Liver (tissue), 9 donors: Measurements from ENCODE around the gene DCP2. TPM values are rescaled to one million over a fixed set of nuclear protein-coding genes. Genes with fewer than 3 reads are reported as not detected.

ENCODE experiments used
- DNase-seq: peaks from one replicate; pipeline ENCODE4 v3.0.0-alpha.2; 2017; ENCODE audit warnings: low spot score
- H3K27ac ChIP-seq, 2 donors: one replicate each; pipeline ENCODE4 v1.7.0; 2013; ENCODE audit warnings: inconsistent platforms in 2 of 2, low read length in 2 of 2, control low read depth in 1 of 2, low read depth in 1 of 2, mild to moderate bottlenecking in 1 of 2
- H3K27me3 ChIP-seq, 4 donors: one replicate each; pipeline versions ENCODE4 v1.6.1 to v1.7.0; 2013; ENCODE audit warnings: low read length in 3 of 4, inconsistent platforms in 1 of 4, mild to moderate bottlenecking in 1 of 4, moderate library complexity in 1 of 4; ENCODE audit not compliant: control insufficient read depth in 4 of 4, insufficient read depth in 4 of 4
- H3K36me3 ChIP-seq, 4 donors: one replicate each; pipeline versions ENCODE4 v1.6.1 to v1.7.0; 2013; ENCODE audit warnings: low read length in 3 of 4, mild to moderate bottlenecking in 3 of 4, low read depth in 1 of 4, moderate library complexity in 1 of 4; ENCODE audit not compliant: control insufficient read depth in 4 of 4, insufficient read depth in 3 of 4
- H3K4me1 ChIP-seq, 4 donors: one replicate each; pipeline versions ENCODE4 v1.6.1 to v1.7.0; 2013; ENCODE audit warnings: low read length in 3 of 4, mild to moderate bottlenecking in 3 of 4, moderate library complexity in 1 of 4; ENCODE audit not compliant: control insufficient read depth in 4 of 4, insufficient read depth in 4 of 4
- H3K4me3 ChIP-seq, 3 donors: one replicate each; pipeline versions ENCODE4 v1.6.1 to v1.7.0; 2013; ENCODE audit warnings: low read length in 3 of 3, control low read depth in 1 of 3, low read depth in 1 of 3, mild to moderate bottlenecking in 1 of 3
- H3K9ac ChIP-seq, 2 donors: one replicate each; pipeline ENCODE4 v1.7.0; 2013; ENCODE audit warnings: low read length in 2 of 2, mild to moderate bottlenecking in 2 of 2, moderate library complexity in 2 of 2, control low read depth in 1 of 2, low read depth in 1 of 2
- H3K9me3 ChIP-seq, 4 donors: one replicate each; pipeline versions ENCODE4 v1.6.1 to v1.7.0; 2013; ENCODE audit warnings: low read length in 3 of 4; ENCODE audit not compliant: control insufficient read depth in 4 of 4
- FOXA2 ChIP-seq: IDR thresholded peaks from 2 replicates; pipeline ENCODE4 v1.6.1; 2016; ENCODE audit warnings: antibody characterized with exemption
- HNF4A ChIP-seq, 2 donors: conservative IDR thresholded peaks; 2 replicates each; pipeline ENCODE4 v1.6.1; 2016; ENCODE audit warnings: antibody characterized with exemption in 2 of 2, mild to moderate bottlenecking in 2 of 2
- NR2F2 ChIP-seq: IDR thresholded peaks from 2 replicates; pipeline ENCODE4 v1.6.1; 2016; ENCODE audit warnings: antibody characterized with exemption
- REST ChIP-seq: IDR thresholded peaks from 2 replicates; pipeline ENCODE4 v1.6.1; 2016; ENCODE audit warnings: antibody characterized with exemption, mild to moderate bottlenecking
- SP1 ChIP-seq: IDR thresholded peaks from 2 replicates; pipeline ENCODE4 v1.6.1; 2018; ENCODE audit warnings: antibody characterized with exemption, mild to moderate bottlenecking
- TAF1 ChIP-seq: conservative IDR thresholded peaks from 2 replicates; pipeline ENCODE4 v1.6.1; 2016; ENCODE audit warnings: antibody characterized with exemption, mild to moderate bottlenecking
- YY1 ChIP-seq: IDR thresholded peaks from 2 replicates; pipeline ENCODE4 v1.6.1; 2016; ENCODE audit warnings: antibody characterized with exemption, mild to moderate bottlenecking
- WGBS: extraction: QIAGEN DNeasy Blood & Tissue Kit; methylation state at CpG from one replicate; pipeline ENCODE4 v1.1.7; 2013; 5-methylcytosine and 5-hydroxymethylcytosine counted together
- polyA plus RNA-seq, 2 donors: library from polyadenylated mRNA; stranded (reverse) in 1 of 2; unstranded in 1 of 2; fragments of 200-250 nt in 1 of 2; fragments of >200 nt in 1 of 2; fragmentation: Nextera tagmentation in 1 of 2; extraction: Ambion mirVana in 1 of 2; gene quantifications; one replicate each; pipeline versions ENCODE4 v1.2.1 to v1.2.3, GENCODE V29; 2013 to 2015
- total RNA-seq, 2 donors: library from RNA; depleted of rRNA; stranded (reverse); fragments of >200 nt; gene quantifications; one replicate each; pipeline ENCODE4 v1.2.3, GENCODE V29; 2014
- TF ChIP-seq, protein P1 (sequence below): fragments of 150-350 bp; IDR thresholded peaks from 2 replicates; pipeline ENCODE4 v1.5.1; 2017; ENCODE audit warnings: improper control_type of control experiment, low read depth, low read length; ENCODE audit not compliant: missing input control
- TF ChIP-seq, protein P2 (sequence below): IDR thresholded peaks from 2 replicates; pipeline ENCODE4 v1.6.1; 2016; ENCODE audit warnings: antibody characterized with exemption
- donor health status: healthy.
- donor health status: healthy.
- donor health status: healthy.
- donor health status: healthy.
- donor health status: healthy.

DCP2 gene
- total and polyA plus RNA-seq, 4 donors = 2.9 to 44.2 (median 12.4) TPM

- H3K4me1 ChIP-seq = no peaks in the 10 kb centered on the region
- TF ChIP-seq, protein P1, sequence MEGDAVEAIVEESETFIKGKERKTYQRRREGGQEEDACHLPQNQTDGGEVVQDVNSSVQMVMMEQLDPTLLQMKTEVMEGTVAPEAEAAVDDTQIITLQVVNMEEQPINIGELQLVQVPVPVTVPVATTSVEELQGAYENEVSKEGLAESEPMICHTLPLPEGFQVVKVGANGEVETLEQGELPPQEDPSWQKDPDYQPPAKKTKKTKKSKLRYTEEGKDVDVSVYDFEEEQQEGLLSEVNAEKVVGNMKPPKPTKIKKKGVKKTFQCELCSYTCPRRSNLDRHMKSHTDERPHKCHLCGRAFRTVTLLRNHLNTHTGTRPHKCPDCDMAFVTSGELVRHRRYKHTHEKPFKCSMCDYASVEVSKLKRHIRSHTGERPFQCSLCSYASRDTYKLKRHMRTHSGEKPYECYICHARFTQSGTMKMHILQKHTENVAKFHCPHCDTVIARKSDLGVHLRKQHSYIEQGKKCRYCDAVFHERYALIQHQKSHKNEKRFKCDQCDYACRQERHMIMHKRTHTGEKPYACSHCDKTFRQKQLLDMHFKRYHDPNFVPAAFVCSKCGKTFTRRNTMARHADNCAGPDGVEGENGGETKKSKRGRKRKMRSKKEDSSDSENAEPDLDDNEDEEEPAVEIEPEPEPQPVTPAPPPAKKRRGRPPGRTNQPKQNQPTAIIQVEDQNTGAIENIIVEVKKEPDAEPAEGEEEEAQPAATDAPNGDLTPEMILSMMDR = no peak
- no peak for TF ChIP-seq SP1
- TF ChIP-seq NR2F2 = no peak
- no peak for TF ChIP-seq HNF4A (conservative IDR thresholded peaks at IDR 0.05)
- TF ChIP-seq, protein P2, sequence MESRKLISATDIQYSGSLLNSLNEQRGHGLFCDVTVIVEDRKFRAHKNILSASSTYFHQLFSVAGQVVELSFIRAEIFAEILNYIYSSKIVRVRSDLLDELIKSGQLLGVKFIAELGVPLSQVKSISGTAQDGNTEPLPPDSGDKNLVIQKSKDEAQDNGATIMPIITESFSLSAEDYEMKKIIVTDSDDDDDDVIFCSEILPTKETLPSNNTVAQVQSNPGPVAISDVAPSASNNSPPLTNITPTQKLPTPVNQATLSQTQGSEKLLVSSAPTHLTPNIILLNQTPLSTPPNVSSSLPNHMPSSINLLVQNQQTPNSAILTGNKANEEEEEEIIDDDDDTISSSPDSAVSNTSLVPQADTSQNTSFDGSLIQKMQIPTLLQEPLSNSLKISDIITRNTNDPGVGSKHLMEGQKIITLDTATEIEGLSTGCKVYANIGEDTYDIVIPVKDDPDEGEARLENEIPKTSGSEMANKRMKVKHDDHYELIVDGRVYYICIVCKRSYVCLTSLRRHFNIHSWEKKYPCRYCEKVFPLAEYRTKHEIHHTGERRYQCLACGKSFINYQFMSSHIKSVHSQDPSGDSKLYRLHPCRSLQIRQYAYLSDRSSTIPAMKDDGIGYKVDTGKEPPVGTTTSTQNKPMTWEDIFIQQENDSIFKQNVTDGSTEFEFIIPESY = no peak
- no peak for TF ChIP-seq TAF1
- TF ChIP-seq FOXA2 = no peak
- no peak for TF ChIP-seq YY1
- no peaks in the 10 kb centered on the region for H3K9me3 ChIP-seq
- H3K9ac ChIP-seq = no peak overlapping the region
- peaks cover 0 to 65% (median 41%) of the 10 kb centered on the region in 4 donors for H3K36me3 ChIP-seq
- H3K27ac ChIP-seq = no peak overlapping the region
- no peak for DNase-seq
- H3K27me3 ChIP-seq = no peaks in the 10 kb centered on the region
- H3K4me3 ChIP-seq = no peak overlapping the region
- 89% methylated on average over 10 of the region's 10 CpGs for WGBS
These were observed 75.6 kb downstream of the DCP2 start for GRCh38 chr5:113052041-113052795.

DNA sequence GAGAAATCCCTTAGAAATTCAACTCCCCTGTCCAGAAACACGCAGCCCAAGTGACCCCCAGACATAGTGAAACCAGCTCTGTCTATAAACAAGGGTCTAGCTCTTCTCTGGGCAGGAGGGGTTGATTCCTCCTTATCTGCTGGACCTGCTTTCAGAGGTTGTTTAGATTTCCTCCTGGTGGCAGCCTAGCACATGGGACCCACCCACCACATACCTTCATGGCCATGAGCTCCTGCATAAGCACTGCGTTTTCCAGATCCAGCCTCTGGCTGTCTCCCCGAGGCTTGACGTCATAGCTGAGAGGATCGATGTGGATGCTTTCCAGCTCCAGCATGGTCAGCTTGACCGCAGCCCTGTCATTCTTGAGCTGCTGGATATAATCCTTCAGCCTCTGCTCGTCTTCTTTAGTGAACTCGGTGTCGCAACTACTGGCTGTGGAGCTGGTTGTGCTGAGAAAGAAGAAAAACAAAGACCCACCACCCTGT, 77.0 kb downstream of the DCP2 start:
- no peaks in the 10 kb centered on the region for H3K9me3 ChIP-seq
- H3K4me3 ChIP-seq = no peak overlapping the region
- H3K4me1 ChIP-seq = no peaks in the 10 kb centered on the region
- no peaks in the 10 kb centered on the region for H3K27me3 ChIP-seq
- WGBS = 91% methylated on average over 9 of the region's 9 CpGs
- H3K9ac ChIP-seq = no peak overlapping the region
- no peak for TF ChIP-seq SP1
- no peak for TF ChIP-seq HNF4A (conservative IDR thresholded peaks at IDR 0.05)
- TF ChIP-seq REST = no peak
- TF ChIP-seq, protein P2 = no peak
- DNase-seq = no peak
- H3K27ac ChIP-seq = no peak overlapping the region
- H3K36me3 ChIP-seq = peaks cover 2 to 71% (median 35%) of the 10 kb centered on the region in 4 donors
